ENCODE data around the gene IQCC. TPM values are rescaled to one million over a fixed set of nuclear protein-coding genes. Genes with fewer than 3 reads are reported as not detected.

The IQCC gene
- total RNA-seq, 1 donor from 2014 or later = 2.6 TPM

DNA sequence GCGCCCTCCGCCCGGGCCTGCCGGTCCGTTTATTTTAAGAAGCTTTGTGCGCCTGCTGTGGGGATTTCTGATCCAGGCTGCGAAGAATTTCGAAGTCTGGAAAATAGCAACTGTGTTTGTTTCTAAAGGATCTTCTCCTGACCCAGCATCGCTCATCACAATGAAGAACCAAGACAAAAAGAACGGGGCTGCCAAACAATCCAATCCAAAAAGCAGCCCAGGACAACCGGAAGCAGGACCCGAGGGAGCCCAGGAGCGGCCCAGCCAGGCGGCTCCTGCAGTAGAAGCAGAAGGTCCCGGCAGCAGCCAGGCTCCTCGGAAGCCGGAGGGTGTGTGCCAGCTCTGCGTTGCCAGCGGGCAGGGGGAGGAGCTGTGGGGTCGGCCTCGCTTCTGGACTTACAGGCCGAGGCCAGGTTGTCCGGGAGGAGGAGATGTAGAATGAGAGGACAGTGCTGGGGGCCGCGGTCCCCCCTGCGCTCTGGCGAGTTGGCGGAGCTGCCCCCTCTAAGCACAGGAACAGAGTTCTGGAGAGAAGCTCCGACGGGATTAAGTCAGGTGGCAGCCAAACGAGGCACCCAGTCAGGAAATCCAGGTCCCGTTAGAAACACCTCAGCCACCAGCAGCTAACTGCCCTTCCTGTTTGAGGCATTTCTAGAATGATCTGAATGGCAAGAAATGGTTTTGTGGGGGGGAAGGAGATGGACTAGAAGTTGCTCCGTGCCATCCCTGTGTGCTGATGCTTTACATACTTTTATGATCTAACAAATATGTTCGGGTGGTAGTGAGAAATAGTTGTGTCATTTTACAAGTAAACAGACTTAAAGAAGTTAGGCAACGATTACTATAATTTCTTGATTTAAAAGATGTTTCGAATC, 25.0 kb upstream of the IQCC start:
- Histone ChIP-seq H3K27me3 (ENCODE audit: control insufficient read depth in 3 of 3, insufficient read depth in 3 of 3, low read length in 3 of 3) (no peaks in the 10 kb centered on the region), H3K4me1 (ENCODE audit: control insufficient read depth in 3 of 3, insufficient read depth in 3 of 3, low read length in 3 of 3) (peaks cover 37 to 46% (median 38%) of the 10 kb centered on the region in 3 donors), H3K4me3 (ENCODE audit: low read length in 3 of 3) (peak overlapping the region; percentile 80 to 88 (median 83)), H3K36me3 (ENCODE audit: control insufficient read depth in 3 of 3, insufficient read depth in 3 of 3, low read length in 3 of 3) (peaks cover 13 to 25% (median 22%) of the 10 kb centered on the region in 3 donors), H3K9ac (ENCODE audit: low read depth in 1 of 3, low read length in 3 of 3) (peak overlapping the region; percentile 89 to 97 (median 92)), H3K27ac (ENCODE audit: low read depth, low read length) (peak overlapping the region; percentile 96), H3K9me3 (ENCODE audit: control insufficient read depth in 3 of 3, low read length in 3 of 3) (no peaks in the 10 kb centered on the region)

DNA sequence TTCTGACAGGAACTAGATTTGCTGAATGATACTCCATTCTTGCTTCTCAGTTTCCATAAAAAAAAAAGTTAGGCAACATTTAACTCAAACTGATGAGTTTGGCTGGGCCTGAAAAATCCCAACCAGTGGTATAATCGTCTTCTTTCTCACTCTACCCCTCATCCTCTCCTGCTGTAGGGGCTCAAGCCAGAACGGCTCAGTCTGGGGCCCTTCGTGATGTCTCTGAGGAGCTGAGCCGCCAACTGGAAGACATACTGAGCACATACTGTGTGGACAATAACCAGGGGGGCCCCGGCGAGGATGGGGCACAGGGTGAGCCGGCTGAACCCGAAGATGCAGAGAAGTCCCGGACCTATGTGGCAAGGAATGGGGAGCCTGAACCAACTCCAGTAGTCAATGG, 24.4 kb upstream of the IQCC start:
- Histone ChIP-seq H3K27me3 (ENCODE audit: control insufficient read depth in 3 of 3, insufficient read depth in 3 of 3, low read length in 3 of 3) (no peaks in the 10 kb centered on the region), H3K9me3 (ENCODE audit: control insufficient read depth in 3 of 3, low read length in 3 of 3) (no peaks in the 10 kb centered on the region), H3K9ac (ENCODE audit: low read depth in 1 of 3, low read length in 3 of 3) (peak overlapping the region; percentile 89 to 97 (median 92)), H3K4me1 (ENCODE audit: control insufficient read depth in 3 of 3, insufficient read depth in 3 of 3, low read length in 3 of 3) (peaks cover 39 to 46% (median 40%) of the 10 kb centered on the region in 3 donors), H3K27ac (ENCODE audit: low read depth, low read length) (peak overlapping the region; percentile 96), H3K36me3 (ENCODE audit: control insufficient read depth in 3 of 3, insufficient read depth in 3 of 3, low read length in 3 of 3) (peaks cover 15 to 26% (median 23%) of the 10 kb centered on the region in 3 donors), H3K4me3 (ENCODE audit: low read length in 3 of 3) (peak overlapping the region; percentile 80 to 88 (median 83))

DNA sequence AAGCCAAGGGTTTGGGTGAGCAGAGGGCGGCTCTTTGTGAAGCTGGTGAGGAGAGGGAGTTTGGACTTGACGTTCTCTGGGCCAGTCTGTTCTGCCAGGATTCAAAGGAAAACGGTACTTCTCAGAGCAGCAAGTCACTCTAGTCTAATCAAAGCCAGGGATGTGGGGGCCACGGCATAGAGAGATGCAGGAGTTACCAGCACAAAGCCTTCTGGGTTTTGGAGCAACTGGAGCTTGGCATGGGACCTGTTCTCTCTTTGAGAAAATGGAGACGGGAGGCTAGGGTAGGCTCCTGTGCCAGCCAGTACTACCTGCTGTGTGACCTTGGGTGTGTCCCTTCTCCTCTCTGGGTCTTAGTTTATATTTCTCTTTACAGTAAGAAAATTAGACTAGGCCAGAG, 23.9 kb upstream of the IQCC start:
- Histone ChIP-seq H3K27ac (ENCODE audit: low read depth, low read length) (no peak overlapping the region), H3K36me3 (ENCODE audit: control insufficient read depth in 3 of 3, insufficient read depth in 3 of 3, low read length in 3 of 3) (peaks cover 18 to 31% (median 28%) of the 10 kb centered on the region in 3 donors), H3K4me3 (ENCODE audit: low read length in 3 of 3) (peak overlapping the region; percentile 49 to 88 (median 83)), H3K9ac (ENCODE audit: low read depth in 1 of 3, low read length in 3 of 3) (peak overlapping the region; percentile 49 to 97 (median 92)), H3K27me3 (ENCODE audit: control insufficient read depth in 3 of 3, insufficient read depth in 3 of 3, low read length in 3 of 3) (no peaks in the 10 kb centered on the region), H3K9me3 (ENCODE audit: control insufficient read depth in 3 of 3, low read length in 3 of 3) (no peaks in the 10 kb centered on the region), H3K4me1 (ENCODE audit: control insufficient read depth in 3 of 3, insufficient read depth in 3 of 3, low read length in 3 of 3) (peaks cover 41 to 50% (median 42%) of the 10 kb centered on the region in 3 donors)

DNA sequence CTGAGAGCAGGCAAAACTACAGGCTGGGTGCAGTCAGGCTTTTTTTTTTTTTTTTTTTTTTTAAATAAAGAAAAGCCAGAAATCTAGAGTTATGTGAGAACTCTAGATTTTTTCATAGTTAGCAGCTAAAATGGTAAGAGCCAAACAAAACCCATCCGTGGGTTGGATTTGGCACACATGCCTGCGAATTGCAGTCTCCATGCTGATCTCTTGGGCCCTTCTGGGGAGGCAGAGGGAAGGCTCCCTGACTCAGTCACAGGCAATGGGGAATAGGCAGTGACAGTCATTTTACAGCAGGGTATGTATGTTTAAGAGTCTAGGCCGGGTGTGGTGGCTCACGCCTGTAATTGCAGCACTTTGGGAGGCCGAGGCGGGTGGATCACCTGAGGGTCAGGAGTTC, 23.4 kb upstream of the IQCC start:
- Histone ChIP-seq H3K4me1 (ENCODE audit: control insufficient read depth in 3 of 3, insufficient read depth in 3 of 3, low read length in 3 of 3) (peaks cover 41 to 50% (median 42%) of the 10 kb centered on the region in 3 donors), H3K27ac (ENCODE audit: low read depth, low read length) (no peak overlapping the region), H3K4me3 (ENCODE audit: low read length in 3 of 3) (peak overlapping the region in 1 of 3 donors; percentile 49), H3K9me3 (ENCODE audit: control insufficient read depth in 3 of 3, low read length in 3 of 3) (no peaks in the 10 kb centered on the region), H3K27me3 (ENCODE audit: control insufficient read depth in 3 of 3, insufficient read depth in 3 of 3, low read length in 3 of 3) (no peaks in the 10 kb centered on the region), H3K9ac (ENCODE audit: low read depth in 1 of 3, low read length in 3 of 3) (peak overlapping the region in 2 of 3 donors; percentile 57 to 92), H3K36me3 (ENCODE audit: control insufficient read depth in 3 of 3, insufficient read depth in 3 of 3, low read length in 3 of 3) (peaks cover 22 to 34% (median 32%) of the 10 kb centered on the region in 3 donors)

DNA sequence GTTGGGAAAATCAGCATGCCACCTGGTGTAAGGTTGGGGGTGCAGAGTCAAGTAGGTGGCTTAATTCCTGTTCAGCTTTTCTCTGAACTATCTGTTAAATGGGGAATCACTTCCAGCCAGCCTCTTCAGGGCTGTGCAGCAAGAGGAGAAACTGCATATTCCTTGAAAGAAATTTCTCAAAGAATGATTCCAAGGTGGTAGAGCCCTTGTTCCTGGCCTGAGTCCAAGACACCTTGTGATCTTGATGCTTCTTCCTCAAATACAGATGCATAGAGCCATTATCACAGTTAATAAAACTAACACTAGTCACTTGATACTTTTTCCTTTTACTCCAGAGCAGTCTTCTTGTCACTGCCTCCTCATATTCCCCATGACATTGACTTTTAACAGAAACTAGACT, 20.8 kb upstream of the IQCC start:
- no peaks in the 10 kb centered on the region for H3K9me3 ChIP-seq (ENCODE audit: control insufficient read depth in 3 of 3, low read length in 3 of 3)
- H3K9ac ChIP-seq (ENCODE audit: low read depth in 1 of 3, low read length in 3 of 3) = no peak overlapping the region
- no peak overlapping the region for H3K27ac ChIP-seq (ENCODE audit: low read depth, low read length)
- H3K4me1 ChIP-seq (ENCODE audit: control insufficient read depth in 3 of 3, insufficient read depth in 3 of 3, low read length in 3 of 3) = peaks cover 33 to 39% (median 33%) of the 10 kb centered on the region in 3 donors
- no peaks in the 10 kb centered on the region for H3K27me3 ChIP-seq (ENCODE audit: control insufficient read depth in 3 of 3, insufficient read depth in 3 of 3, low read length in 3 of 3)
- H3K4me3 ChIP-seq (ENCODE audit: low read length in 3 of 3) = no peak overlapping the region
- H3K36me3 ChIP-seq (ENCODE audit: control insufficient read depth in 3 of 3, insufficient read depth in 3 of 3, low read length in 3 of 3) = peaks cover 44 to 58% (median 58%) of the 10 kb centered on the region in 3 donors

DNA sequence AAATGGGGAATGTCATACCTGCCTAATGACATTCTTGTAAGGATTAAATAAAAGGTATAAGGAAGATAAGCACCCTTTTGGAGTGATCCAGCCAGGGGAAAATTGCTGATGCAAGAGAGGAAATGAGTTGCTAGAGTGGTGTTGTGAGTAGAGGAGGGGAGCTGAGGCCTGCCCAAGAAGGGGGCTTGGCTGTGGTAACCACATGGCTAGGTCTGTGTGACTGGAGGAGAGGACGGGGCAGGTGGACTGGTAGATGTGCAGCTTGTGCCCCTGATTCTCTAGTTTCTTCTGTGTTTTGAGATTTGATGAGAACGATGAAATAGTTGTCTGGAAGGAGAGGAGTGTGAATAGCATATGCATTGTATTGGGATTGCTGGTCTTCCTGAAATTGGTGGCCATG, 19.4 kb upstream of the IQCC start:
- Histone ChIP-seq H3K27me3 (ENCODE audit: control insufficient read depth in 3 of 3, insufficient read depth in 3 of 3, low read length in 3 of 3) (no peaks in the 10 kb centered on the region), H3K27ac (ENCODE audit: low read depth, low read length) (no peak overlapping the region), H3K36me3 (ENCODE audit: control insufficient read depth in 3 of 3, insufficient read depth in 3 of 3, low read length in 3 of 3) (peaks cover 56 to 72% (median 70%) of the 10 kb centered on the region in 3 donors), H3K4me3 (ENCODE audit: low read length in 3 of 3) (no peak overlapping the region), H3K9me3 (ENCODE audit: control insufficient read depth in 3 of 3, low read length in 3 of 3) (no peaks in the 10 kb centered on the region), H3K4me1 (ENCODE audit: control insufficient read depth in 3 of 3, insufficient read depth in 3 of 3, low read length in 3 of 3) (peaks cover 25 to 28% (median 25%) of the 10 kb centered on the region in 3 donors), H3K9ac (ENCODE audit: low read depth in 1 of 3, low read length in 3 of 3) (no peak overlapping the region)

DNA sequence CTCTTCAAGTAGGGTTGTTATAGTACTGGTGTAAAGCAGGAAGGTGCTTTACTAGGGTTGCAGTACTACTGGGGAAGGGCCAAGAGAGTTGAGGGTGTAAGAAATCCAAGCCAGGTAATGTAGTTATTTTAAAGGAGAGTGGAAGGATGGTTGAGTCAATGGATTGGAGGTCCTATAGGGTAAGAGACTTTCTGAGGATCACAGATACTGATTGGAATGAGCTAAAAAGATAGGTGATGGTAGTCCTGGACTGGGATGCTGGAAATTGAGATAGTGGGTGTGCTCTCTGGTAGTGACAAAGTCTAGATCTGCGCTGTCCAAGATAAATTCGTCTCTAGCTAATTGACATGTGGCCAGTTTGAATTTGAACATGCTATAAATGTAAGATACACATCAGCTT, 19.0 kb upstream of the IQCC start:
- Histone ChIP-seq H3K4me3 (ENCODE audit: low read length in 3 of 3) (no peak overlapping the region), H3K36me3 (ENCODE audit: control insufficient read depth in 3 of 3, insufficient read depth in 3 of 3, low read length in 3 of 3) (peaks cover 58 to 72% (median 70%) of the 10 kb centered on the region in 3 donors), H3K9me3 (ENCODE audit: control insufficient read depth in 3 of 3, low read length in 3 of 3) (no peaks in the 10 kb centered on the region), H3K27ac (ENCODE audit: low read depth, low read length) (no peak overlapping the region), H3K9ac (ENCODE audit: low read depth in 1 of 3, low read length in 3 of 3) (no peak overlapping the region), H3K27me3 (ENCODE audit: control insufficient read depth in 3 of 3, insufficient read depth in 3 of 3, low read length in 3 of 3) (no peaks in the 10 kb centered on the region), H3K4me1 (ENCODE audit: control insufficient read depth in 3 of 3, insufficient read depth in 3 of 3, low read length in 3 of 3) (peaks cover 20 to 24% (median 21%) of the 10 kb centered on the region in 3 donors)

DNA sequence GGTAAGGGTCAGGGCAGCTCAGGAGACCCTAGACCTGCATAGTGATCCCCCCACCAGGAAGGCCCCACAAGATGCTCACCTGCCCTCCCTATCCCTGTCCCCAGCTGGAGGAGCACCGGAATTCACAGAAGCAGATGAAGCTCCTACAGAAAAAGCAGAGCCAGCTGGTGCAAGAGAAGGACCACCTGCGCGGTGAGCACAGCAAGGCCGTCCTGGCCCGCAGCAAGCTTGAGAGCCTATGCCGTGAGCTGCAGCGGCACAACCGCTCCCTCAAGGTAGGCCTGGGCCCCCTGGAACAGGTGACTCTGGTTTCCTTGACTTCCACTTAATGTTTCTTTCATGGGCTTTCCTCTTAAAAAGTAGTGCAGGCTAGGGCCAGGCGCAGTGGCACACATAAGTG, 17.6 kb upstream of the IQCC start:
- H3K36me3 ChIP-seq (ENCODE audit: control insufficient read depth in 3 of 3, insufficient read depth in 3 of 3, low read length in 3 of 3) = peaks cover 68 to 81% (median 77%) of the 10 kb centered on the region in 3 donors
- H3K9me3 ChIP-seq (ENCODE audit: control insufficient read depth in 3 of 3, low read length in 3 of 3) = no peaks in the 10 kb centered on the region
- no peak overlapping the region for H3K27ac ChIP-seq (ENCODE audit: low read depth, low read length)
- H3K4me3 ChIP-seq (ENCODE audit: low read length in 3 of 3) = no peak overlapping the region
- H3K9ac ChIP-seq (ENCODE audit: low read depth in 1 of 3, low read length in 3 of 3) = peak overlapping the region in 1 of 3 donors; percentile 16
- peaks cover 13 to 16% (median 14%) of the 10 kb centered on the region in 3 donors for H3K4me1 ChIP-seq (ENCODE audit: control insufficient read depth in 3 of 3, insufficient read depth in 3 of 3, low read length in 3 of 3)
- H3K27me3 ChIP-seq (ENCODE audit: control insufficient read depth in 3 of 3, insufficient read depth in 3 of 3, low read length in 3 of 3) = no peaks in the 10 kb centered on the region

DNA sequence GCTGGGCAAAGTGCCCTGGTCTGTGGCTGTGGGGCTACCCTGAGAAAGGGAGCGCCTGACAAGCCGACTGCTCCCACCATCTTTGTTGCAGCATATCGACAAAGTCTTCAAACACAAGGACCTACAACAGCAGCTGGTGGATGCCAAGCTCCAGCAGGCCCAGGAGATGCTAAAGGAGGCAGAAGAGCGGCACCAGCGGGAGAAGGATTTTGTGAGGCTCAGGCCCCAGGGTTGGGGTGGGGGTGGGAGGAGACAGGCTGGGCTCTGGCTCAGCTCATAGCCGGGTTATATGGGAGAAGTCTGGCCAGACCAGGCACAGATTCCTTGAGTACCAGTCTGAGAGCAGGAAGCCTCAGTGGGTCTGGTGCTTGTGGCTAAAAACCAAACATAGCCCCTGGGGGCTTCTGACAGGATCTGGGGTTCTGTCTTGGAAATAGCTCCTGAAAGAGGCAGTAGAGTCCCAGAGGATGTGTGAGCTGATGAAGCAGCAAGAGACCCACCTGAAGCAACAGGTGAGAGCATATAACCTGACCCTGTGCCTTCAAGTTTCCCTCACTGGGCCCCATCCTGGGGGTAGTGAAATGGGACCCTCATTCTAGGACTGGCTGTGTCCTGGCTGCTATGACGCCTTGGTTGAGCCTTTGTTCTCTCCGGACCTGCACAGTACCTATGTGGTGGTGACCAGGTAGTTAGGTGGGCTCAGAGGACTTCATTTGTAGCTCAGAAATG, 13.1 kb upstream of the IQCC start:
- peaks cover 89 to 97% (median 89%) of the 10 kb centered on the region in 3 donors for H3K36me3 ChIP-seq (ENCODE audit: control insufficient read depth in 3 of 3, insufficient read depth in 3 of 3, low read length in 3 of 3)

More for the DNA sequence above, 13.1 kb upstream of the IQCC start:
- H3K27me3 ChIP-seq (ENCODE audit: control insufficient read depth in 3 of 3, insufficient read depth in 3 of 3, low read length in 3 of 3) = no peaks in the 10 kb centered on the region
- no peaks in the 10 kb centered on the region for H3K9me3 ChIP-seq (ENCODE audit: control insufficient read depth in 3 of 3, low read length in 3 of 3)
- H3K27ac ChIP-seq (ENCODE audit: low read depth, low read length) = no peak overlapping the region
- H3K9ac ChIP-seq (ENCODE audit: low read depth in 1 of 3, low read length in 3 of 3) = peak overlapping the region in 1 of 3 donors; percentile 12
- H3K4me1 ChIP-seq (ENCODE audit: control insufficient read depth in 3 of 3, insufficient read depth in 3 of 3, low read length in 3 of 3) = peaks cover 5 to 21% (median 16%) of the 10 kb centered on the region in 3 donors
- no peak overlapping the region for H3K4me3 ChIP-seq (ENCODE audit: low read length in 3 of 3)

Data from skeletal muscle tissue (tissue), 4 donors.